Measurements from ENCODE around the gene DMGDH.

The DMGDH gene

GRCh38 chr5:79062436-79062835 lies 7.0 kb downstream of the DMGDH start:
- no peak for DNase-seq (ENCODE audit: low spot score)

GRCh38 chr5:79059674-79060073 lies 9.8 kb downstream of the DMGDH start:
- DNase-seq (ENCODE audit: low spot score): no peak

GRCh38 chr5:79056847-79057246 lies 12.6 kb downstream of the DMGDH start:
- DNase-seq (ENCODE audit: low spot score): no peak

- DNase-seq (ENCODE audit: low spot score): no peak
These were observed 14.5 kb downstream of the DMGDH start for GRCh38 chr5:79055017-79055416.

GRCh38 chr5:79053321-79053720 lies 16.2 kb downstream of the DMGDH start:
- DNase-seq (ENCODE audit: low spot score): no peak

GRCh38 chr5:79050498-79050897 lies 19.0 kb downstream of the DMGDH start:
- DNase-seq (ENCODE audit: low spot score): no peak

GRCh38 chr5:79048437-79048836 lies 21.0 kb downstream of the DMGDH start:
- DNase-seq (ENCODE audit: low spot score): no peak

- DNase-seq (ENCODE audit: low spot score): no peak
These were observed 22.3 kb downstream of the DMGDH start for GRCh38 chr5:79047199-79047598.

- no peak for DNase-seq (ENCODE audit: low spot score)
These were observed 27.3 kb downstream of the DMGDH start for GRCh38 chr5:79042188-79042587.

- no peak for DNase-seq (ENCODE audit: low spot score)
These were observed 32.7 kb downstream of the DMGDH start for GRCh38 chr5:79036769-79037168.

- no peak for DNase-seq (ENCODE audit: low spot score)
These were observed 34.2 kb downstream of the DMGDH start for GRCh38 chr5:79035237-79035636.

- no peak for DNase-seq (ENCODE audit: low spot score)
These were observed 36.7 kb downstream of the DMGDH start for GRCh38 chr5:79032782-79033181.

- no peak for DNase-seq (ENCODE audit: low spot score)
These were observed 37.3 kb downstream of the DMGDH start for GRCh38 chr5:79032031-79032695.

- no peak for DNase-seq (ENCODE audit: low spot score)
These were observed 38.0 kb downstream of the DMGDH start for GRCh38 chr5:79031485-79031867.

GRCh38 chr5:79030663-79031484 lies 38.6 kb downstream of the DMGDH start:
- no peak for DNase-seq (ENCODE audit: low spot score)

GRCh38 chr5:79025054-79025472 lies 44.4 kb downstream of the DMGDH start:
- peak; percentile 77 for DNase-seq (ENCODE audit: low spot score)

GRCh38 chr5:79023947-79024346 lies 45.5 kb downstream of the DMGDH start:
- DNase-seq (ENCODE audit: low spot score): no peak

- DNase-seq (ENCODE audit: low spot score): no peak
These were observed 46.1 kb downstream of the DMGDH start for GRCh38 chr5:79023348-79023747.

- DNase-seq (ENCODE audit: low spot score): no peak
These were observed 46.7 kb downstream of the DMGDH start for GRCh38 chr5:79022771-79023170.

- no peak for DNase-seq (ENCODE audit: low spot score)
These were observed 47.7 kb downstream of the DMGDH start for GRCh38 chr5:79021753-79022152.

GRCh38 chr5:79020861-79021561 lies 48.5 kb downstream of the DMGDH start:
- peak; percentile 70 for DNase-seq (ENCODE audit: low spot score)

GRCh38 chr5:79014631-79015030 lies 54.8 kb downstream of the DMGDH start:
- no peak for DNase-seq (ENCODE audit: low spot score)

- DNase-seq (ENCODE audit: low spot score): no peak
These were observed 57.6 kb downstream of the DMGDH start for GRCh38 chr5:79011869-79012268.
